ENCODE measurements around the gene ADGRG3. TPM values are rescaled to one million over a fixed set of nuclear protein-coding genes. Genes with fewer than 3 reads are reported as not detected.

ADGRG3 gene
- total and polyA plus RNA-seq, 9 of the 15 experiments (the other 6 are each of a cell fraction or from before 2014, with no cell fraction given): 0.09 to 0.52 (median 0.14) TPM; not detected in 3

DNA sequence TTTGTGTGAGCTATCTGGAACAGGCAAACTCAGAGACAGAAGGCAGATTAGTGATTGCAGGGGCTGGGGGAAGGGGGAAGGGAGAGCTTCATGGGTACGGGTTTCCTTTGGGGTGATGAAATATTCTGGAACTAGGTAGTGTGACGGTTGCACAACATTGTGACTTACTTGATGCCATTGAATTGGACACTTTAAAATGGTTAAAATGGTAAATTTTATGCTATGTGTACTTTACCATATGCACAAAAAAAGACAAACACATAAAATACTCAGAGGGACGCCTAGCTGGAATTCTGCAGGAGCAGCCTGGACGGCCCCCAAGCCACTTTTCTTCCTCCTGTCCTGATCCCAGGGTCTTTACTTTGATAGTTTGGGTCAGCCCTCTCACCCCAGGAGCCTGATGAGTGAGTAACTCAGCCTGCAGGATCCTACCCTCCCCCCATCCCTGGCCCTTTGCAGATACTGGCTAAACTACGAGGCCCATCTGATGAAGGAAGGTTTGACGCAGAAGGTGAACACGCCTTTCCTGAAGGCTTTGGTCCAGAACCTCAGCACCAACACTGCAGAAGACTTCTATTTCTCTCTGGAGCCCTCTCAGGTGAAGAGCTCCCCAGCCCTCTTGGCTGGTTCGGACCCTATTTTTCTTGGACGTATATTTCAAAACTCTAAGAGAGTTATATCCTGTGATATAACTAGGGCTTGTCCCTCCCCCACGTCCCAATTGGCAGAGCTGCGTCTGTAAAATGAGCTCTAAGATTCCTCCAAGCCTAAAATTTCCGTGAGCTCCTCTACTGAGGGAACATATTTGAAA, 7.8 kb downstream of the ADGRG3 start (continued):
- TF ChIP-seq, protein P1, sequence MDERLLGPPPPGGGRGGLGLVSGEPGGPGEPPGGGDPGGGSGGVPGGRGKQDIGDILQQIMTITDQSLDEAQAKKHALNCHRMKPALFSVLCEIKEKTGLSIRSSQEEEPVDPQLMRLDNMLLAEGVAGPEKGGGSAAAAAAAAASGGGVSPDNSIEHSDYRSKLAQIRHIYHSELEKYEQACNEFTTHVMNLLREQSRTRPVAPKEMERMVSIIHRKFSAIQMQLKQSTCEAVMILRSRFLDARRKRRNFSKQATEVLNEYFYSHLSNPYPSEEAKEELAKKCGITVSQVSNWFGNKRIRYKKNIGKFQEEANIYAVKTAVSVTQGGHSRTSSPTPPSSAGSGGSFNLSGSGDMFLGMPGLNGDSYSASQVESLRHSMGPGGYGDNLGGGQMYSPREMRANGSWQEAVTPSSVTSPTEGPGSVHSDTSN (CRISPR knock-in tag; IDR thresholded peaks at IDR 0.05; ENCODE audit: low read depth): no peak
- TF ChIP-seq, protein P1 (tag; conservative IDR thresholded peaks at IDR 0.05; ENCODE audit: low read depth): no peak
- TF ChIP-seq SMARCE1 (IDR thresholded peaks at IDR 0.05) (peak; percentile 59; the same call in 1 of the 2 replicates), ZNF12 (CRISPR knock-in tag; IDR thresholded peaks at IDR 0.05) (peak; percentile 42; the same call in 1 of the 2 replicates), SMARCA4 (IDR thresholded peaks at IDR 0.05) (peak; percentile 58; the same call in 1 of the 2 replicates), CLOCK (CRISPR knock-in tag; IDR thresholded peaks at IDR 0.05; ENCODE audit: borderline replicate concordance) (no peak), EP400 (IDR thresholded peaks at IDR 0.05) (peak; percentile 44; the same call in 1 of the 2 replicates), MEF2A (IDR thresholded peaks at IDR 0.05; ENCODE audit: control insufficient read depth, low read depth, low read length) (no peak), RCOR1 (IDR thresholded peaks at IDR 0.05; ENCODE audit: borderline replicate concordance in 1 of 2, low read depth in 2 of 2, low read length in 2 of 2) (peak in 1 of 2 experiments; percentile 86; a peak in 2 of 4 replicates), TCF3 (CRISPR knock-in tag; IDR thresholded peaks at IDR 0.05) (peak; percentile 70), MAZ (CRISPR knock-in tag; conservative IDR thresholded peaks at IDR 0.05 in 1 of 2, IDR thresholded peaks at IDR 0.05 in 1 of 2) (peak in 1 of 2 experiments; percentile 35; a peak in 1 of 4 replicates), ATF1 (CRISPR knock-in tag; IDR thresholded peaks at IDR 0.05) (no peak), ATF1 (tag; IDR thresholded peaks at IDR 0.05) (peak; percentile 63), LEF1 (IDR thresholded peaks at IDR 0.05) (peak; percentile 77), IRF9 (tag; IDR thresholded peaks at IDR 0.05) (peak; percentile 74; the same call in 1 of the 2 replicates), CBFA2T3 (IDR thresholded peaks at IDR 0.05) (peak; percentile 67), SOX6 (IDR thresholded peaks at IDR 0.05) (peak; percentile 22), CXXC5 (CRISPR knock-in tag; IDR thresholded peaks at IDR 0.05) (peak; percentile 53; the same call in 1 of the 2 replicates)
- TF ChIP-seq, protein P2, sequence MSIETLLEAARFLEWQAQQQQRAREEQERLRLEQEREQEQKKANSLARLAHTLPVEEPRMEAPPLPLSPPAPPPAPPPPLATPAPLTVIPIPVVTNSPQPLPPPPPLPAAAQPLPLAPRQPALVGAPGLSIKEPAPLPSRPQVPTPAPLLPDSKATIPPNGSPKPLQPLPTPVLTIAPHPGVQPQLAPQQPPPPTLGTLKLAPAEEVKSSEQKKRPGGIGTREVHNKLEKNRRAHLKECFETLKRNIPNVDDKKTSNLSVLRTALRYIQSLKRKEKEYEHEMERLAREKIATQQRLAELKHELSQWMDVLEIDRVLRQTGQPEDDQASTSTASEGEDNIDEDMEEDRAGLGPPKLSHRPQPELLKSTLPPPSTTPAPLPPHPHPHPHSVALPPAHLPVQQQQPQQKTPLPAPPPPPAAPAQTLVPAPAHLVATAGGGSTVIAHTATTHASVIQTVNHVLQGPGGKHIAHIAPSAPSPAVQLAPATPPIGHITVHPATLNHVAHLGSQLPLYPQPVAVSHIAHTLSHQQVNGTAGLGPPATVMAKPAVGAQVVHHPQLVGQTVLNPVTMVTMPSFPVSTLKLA (conservative IDR thresholded peaks at IDR 0.05): 0 out of 4 replicates have a peak, but pooled peaks of 1 of the 2 experiments have one; percentile 17
